ENCODE results near the gene L3MBTL4. TPM values are rescaled to one million over a fixed set of nuclear protein-coding genes. Genes with fewer than 3 reads are reported as not detected.
A peak's percentile ranks its signal among the peaks of the same experiment; 100 is the strongest.

The L3MBTL4 gene
- total RNA-seq, 1 experiment from 2014 or later = 1.4 TPM

DNA sequence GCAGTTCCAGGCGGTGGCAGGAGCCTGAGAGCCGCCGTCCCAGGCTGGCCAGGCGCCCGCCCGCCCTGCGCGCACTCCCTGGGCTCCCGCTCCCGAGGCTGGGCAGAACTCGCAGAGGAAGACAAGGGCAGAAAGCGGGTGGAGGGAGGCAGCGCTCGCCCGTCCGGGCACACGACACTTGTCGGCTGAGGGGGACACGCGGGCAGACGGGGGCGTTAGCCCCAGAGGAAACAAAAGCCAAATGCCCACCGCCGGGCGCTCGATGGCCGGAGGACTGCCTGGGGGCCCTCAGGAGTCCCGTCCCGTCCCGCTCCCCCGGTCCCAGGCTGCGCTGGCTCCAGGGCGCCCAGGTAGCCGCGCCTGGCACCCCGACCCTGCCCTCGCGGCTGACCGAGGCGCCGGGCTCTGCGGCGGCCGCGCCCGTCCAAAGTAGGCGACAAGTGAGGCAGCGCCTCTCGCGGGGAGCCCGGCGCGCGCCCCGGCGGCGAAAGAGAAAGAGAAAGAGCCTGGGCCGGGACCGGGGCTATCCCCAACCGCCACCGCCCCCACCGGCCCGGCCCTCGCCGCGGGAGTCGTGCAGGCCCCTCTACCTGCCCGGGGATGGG, 491 bp downstream of the L3MBTL4 start (continued):
- 0 out of 2 replicates have a peak, but pooled peaks have one; percentile 2 for TF ChIP-seq ZNF423 (CRISPR knock-in tag; IDR thresholded peaks at IDR 0.05)
- TF ChIP-seq, protein P1, sequence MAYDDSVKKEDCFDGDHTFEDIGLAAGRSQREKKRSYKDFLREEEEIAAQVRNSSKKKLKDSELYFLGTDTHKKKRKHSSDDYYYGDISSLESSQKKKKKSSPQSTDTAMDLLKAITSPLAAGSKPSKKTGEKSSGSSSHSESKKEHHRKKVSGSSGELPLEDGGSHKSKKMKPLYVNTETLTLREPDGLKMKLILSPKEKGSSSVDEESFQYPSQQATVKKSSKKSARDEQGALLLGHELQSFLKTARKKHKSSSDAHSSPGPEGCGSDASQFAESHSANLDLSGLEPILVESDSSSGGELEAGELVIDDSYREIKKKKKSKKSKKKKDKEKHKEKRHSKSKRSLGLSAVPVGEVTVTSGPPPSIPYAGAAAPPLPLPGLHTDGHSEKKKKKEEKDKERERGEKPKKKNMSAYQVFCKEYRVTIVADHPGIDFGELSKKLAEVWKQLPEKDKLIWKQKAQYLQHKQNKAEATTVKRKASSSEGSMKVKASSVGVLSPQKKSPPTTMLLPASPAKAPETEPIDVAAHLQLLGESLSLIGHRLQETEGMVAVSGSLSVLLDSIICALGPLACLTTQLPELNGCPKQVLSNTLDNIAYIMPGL (CRISPR knock-in tag; IDR thresholded peaks at IDR 0.05) = peak; percentile 70

DNA sequence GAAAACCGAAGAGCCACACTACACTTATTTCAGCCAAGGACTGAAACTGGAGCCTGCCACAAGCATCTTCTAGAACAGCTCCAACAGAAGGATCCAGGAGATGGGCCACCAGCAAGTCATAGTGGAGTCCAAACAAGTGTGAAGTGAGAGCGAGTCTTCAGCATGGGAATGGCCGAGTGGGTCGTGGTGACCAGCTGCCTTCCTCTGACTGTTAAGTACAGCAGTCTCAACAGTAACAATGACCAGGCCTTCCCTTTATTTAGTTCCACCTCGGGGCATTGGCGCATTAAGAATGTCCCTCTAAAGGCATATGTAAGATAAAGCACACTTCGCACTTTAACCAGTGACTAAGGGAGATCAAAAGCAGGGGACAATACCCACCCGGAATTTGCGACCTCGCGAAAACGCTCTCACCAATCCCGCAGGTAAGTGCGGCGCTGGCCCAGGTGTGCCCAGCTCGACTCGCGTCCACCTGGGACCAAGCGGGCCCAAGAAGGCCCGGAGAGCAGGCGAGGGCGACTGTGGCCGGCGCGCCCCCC, 1.1 kb downstream of the L3MBTL4 start:
- CTCF ChIA-PET = interaction anchor here (0.9 kb wide), 1 partner anchor 12 kb away, joined by 3 read pairs; no protein-coding TSS in a partner anchor
- H3K36me3 Mint-ChIP-seq = no peaks in the 10 kb centered on the region
- H3K4me3 Mint-ChIP-seq = peak overlapping the region; percentile 68
- no peak overlapping the region for H3K27ac Mint-ChIP-seq
- H3K27me3 Mint-ChIP-seq (ENCODE audit: low read depth) = peaks cover 31% of the 10 kb centered on the region
- no peaks in the 10 kb centered on the region for H3K9me3 Mint-ChIP-seq
- POLR2A ChIA-PET = interaction anchor here (0.8 kb wide), 1 partner anchor 8 kb away, joined by 3 read pairs; no protein-coding TSS in a partner anchor
- ATAC-seq = no peak
- TF ChIP-seq, protein P2, sequence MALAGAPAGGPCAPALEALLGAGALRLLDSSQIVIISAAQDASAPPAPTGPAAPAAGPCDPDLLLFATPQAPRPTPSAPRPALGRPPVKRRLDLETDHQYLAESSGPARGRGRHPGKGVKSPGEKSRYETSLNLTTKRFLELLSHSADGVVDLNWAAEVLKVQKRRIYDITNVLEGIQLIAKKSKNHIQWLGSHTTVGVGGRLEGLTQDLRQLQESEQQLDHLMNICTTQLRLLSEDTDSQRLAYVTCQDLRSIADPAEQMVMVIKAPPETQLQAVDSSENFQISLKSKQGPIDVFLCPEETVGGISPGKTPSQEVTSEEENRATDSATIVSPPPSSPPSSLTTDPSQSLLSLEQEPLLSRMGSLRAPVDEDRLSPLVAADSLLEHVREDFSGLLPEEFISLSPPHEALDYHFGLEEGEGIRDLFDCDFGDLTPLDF (CRISPR knock-in tag; IDR thresholded peaks at IDR 0.05) = no peak
- TF ChIP-seq, protein P3, sequence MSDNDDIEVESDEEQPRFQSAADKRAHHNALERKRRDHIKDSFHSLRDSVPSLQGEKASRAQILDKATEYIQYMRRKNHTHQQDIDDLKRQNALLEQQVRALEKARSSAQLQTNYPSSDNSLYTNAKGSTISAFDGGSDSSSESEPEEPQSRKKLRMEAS (CRISPR knock-in tag; IDR thresholded peaks at IDR 0.05) = 0 out of 2 replicates have a peak, but pooled peaks have one; percentile 30
- H3K4me1 Mint-ChIP-seq = peaks cover 12% of the 10 kb centered on the region
- no peak for DNase-seq (ENCODE audit: low spot score)

DNA sequence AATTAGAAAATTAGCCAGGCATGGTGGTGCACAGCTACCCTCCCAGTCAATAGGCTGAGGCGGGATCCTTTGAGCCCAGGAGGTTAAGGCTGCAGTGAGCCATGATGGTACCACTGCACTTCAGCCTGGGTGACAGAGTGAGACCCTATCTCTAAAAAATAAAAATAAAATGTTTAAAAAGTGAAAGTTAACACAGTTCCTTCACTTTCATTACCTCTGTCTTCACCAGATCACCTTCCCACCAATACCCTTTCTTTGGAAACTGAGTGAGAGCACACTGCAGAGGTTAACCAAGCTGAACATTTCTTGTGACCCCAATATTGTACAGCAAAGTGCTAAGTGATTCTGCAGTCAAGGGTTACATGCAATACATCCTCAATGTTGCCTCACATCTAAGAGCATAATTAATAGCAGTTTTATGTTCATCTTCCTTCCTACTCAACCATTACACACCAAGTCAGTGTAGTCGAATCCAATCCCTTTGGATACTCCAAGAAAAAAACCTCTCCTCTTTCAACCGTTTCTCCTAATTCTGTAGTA, 1.7 kb downstream of the L3MBTL4 start:
- TF ChIP-seq, protein P4, sequence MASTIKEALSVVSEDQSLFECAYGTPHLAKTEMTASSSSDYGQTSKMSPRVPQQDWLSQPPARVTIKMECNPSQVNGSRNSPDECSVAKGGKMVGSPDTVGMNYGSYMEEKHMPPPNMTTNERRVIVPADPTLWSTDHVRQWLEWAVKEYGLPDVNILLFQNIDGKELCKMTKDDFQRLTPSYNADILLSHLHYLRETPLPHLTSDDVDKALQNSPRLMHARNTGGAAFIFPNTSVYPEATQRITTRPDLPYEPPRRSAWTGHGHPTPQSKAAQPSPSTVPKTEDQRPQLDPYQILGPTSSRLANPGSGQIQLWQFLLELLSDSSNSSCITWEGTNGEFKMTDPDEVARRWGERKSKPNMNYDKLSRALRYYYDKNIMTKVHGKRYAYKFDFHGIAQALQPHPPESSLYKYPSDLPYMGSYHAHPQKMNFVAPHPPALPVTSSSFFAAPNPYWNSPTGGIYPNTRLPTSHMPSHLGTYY (CRISPR knock-in tag; IDR thresholded peaks at IDR 0.05) = no peak
- peak; percentile 67 for TF ChIP-seq GABPB1 (CRISPR knock-in tag; IDR thresholded peaks at IDR 0.05)
- no peak for DNase-seq (ENCODE audit: low spot score)
- no peaks in the 10 kb centered on the region for H3K36me3 Mint-ChIP-seq
- H3K4me3 Mint-ChIP-seq = peak overlapping the region; percentile 68
- no peak overlapping the region for H3K27ac Mint-ChIP-seq
- ATAC-seq = no peak
- peaks cover 12% of the 10 kb centered on the region for H3K4me1 Mint-ChIP-seq
- H3K9me3 Mint-ChIP-seq = no peaks in the 10 kb centered on the region
- peaks cover 31% of the 10 kb centered on the region for H3K27me3 Mint-ChIP-seq (ENCODE audit: low read depth)
- ChIA-PET POLR2A (interaction anchor here (0.8 kb wide), 1 partner anchor 8 kb away, joined by 3 read pairs; no protein-coding TSS in a partner anchor), CTCF (interaction anchor here (0.9 kb wide), 1 partner anchor 11 kb away, joined by 3 read pairs; no protein-coding TSS in a partner anchor)

DNA sequence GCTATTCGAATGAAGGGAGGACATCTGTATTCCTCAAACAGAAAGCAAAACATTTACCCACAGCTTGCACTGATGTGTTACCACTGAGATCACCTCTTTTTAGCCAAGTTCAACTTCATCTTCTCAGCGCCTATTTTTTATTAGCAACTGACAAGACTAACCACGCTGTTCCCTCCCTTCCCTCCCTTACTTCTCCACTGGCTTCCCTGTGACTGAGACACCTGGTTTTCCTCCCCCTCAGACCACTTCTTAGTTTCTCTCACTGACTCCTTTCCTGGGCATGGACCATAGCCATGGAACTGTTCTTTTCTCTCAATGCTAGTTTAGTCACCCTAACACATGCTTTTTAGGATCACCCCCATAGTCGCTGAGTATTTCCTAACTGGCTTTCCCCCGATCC, 3.3 kb downstream of the L3MBTL4 start:
- no peak overlapping the region for H3K4me3 Mint-ChIP-seq

More for the DNA sequence above, 3.3 kb downstream of the L3MBTL4 start:
- TF ChIP-seq NR2C2 (CRISPR knock-in tag; IDR thresholded peaks at IDR 0.05) (no peak), FOXK1 (CRISPR knock-in tag; IDR thresholded peaks at IDR 0.05) (no peak), PRRX2 (CRISPR knock-in tag; IDR thresholded peaks at IDR 0.05) (no peak), GTF2I (CRISPR knock-in tag; conservative IDR thresholded peaks at IDR 0.05) (no peak), GRHL2 (CRISPR knock-in tag; IDR thresholded peaks at IDR 0.05; ENCODE audit: insufficient replicate concordance, severe bottlenecking) (no peak)
- TF ChIP-seq, protein P5, sequence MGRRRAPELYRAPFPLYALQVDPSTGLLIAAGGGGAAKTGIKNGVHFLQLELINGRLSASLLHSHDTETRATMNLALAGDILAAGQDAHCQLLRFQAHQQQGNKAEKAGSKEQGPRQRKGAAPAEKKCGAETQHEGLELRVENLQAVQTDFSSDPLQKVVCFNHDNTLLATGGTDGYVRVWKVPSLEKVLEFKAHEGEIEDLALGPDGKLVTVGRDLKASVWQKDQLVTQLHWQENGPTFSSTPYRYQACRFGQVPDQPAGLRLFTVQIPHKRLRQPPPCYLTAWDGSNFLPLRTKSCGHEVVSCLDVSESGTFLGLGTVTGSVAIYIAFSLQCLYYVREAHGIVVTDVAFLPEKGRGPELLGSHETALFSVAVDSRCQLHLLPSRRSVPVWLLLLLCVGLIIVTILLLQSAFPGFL (CRISPR knock-in tag; IDR thresholded peaks at IDR 0.05; ENCODE audit: borderline replicate concordance) = no peak
- TF ChIP-seq, protein P2 (CRISPR knock-in tag; IDR thresholded peaks at IDR 0.05) = no peak
- Mint-ChIP-seq H3K36me3 (no peaks in the 10 kb centered on the region), H3K27me3 (ENCODE audit: low read depth) (peaks cover 31% of the 10 kb centered on the region), H3K9me3 (no peaks in the 10 kb centered on the region), H3K27ac (no peak overlapping the region), H3K4me1 (peaks cover 20% of the 10 kb centered on the region)
- ChIA-PET POLR2A (no interaction called here), CTCF (no interaction called here)
- no peak for DNase-seq (ENCODE audit: low spot score)
- ATAC-seq = no peak

All from WTC11 (cell line).